Natural killer cell (primary cell): ENCODE data around the gene CFAP54. TPM values are rescaled to one million over a fixed set of nuclear protein-coding genes. Genes with fewer than 3 reads are reported as not detected.
A peak's percentile ranks its signal among the peaks of the same experiment; 100 is the strongest.

ENCODE experiments used
- ATAC-seq, 3 donors: fragments of 150-1000 bp in 2 of 3; fragments of 200-7000 bp in 1 of 3; cut with Tn5 transposase; 1 replicate in 1 of 3; 2 replicates in 2 of 3; pipeline ENCODE4 v1.10.0; 2021; ENCODE audit warnings: mild to moderate bottlenecking in 2 of 3, moderate library complexity in 2 of 3
- DNase-seq, 2 donors: peaks; one replicate each; pipeline versions ENCODE4 v3.0.0 to v3.0.0-alpha.2; 2013 to 2021; ENCODE audit warnings: mixed read lengths in 1 of 2
- H3K27ac ChIP-seq: one replicate; pipeline ENCODE4 v1.5.1; 2013; ENCODE audit warnings: mild to moderate bottlenecking, low read length
- H3K27me3 ChIP-seq: one replicate; pipeline ENCODE4 v1.6.1; 2013; ENCODE audit warnings: low read length; ENCODE audit not compliant: control insufficient read depth, insufficient read depth
- H3K36me3 ChIP-seq: one replicate; pipeline ENCODE4 v1.6.1; 2013; ENCODE audit warnings: low read length; ENCODE audit not compliant: control insufficient read depth, insufficient read depth
- H3K4me1 ChIP-seq: one replicate; pipeline ENCODE4 v1.6.1; 2013; ENCODE audit warnings: low read length; ENCODE audit not compliant: control insufficient read depth, insufficient read depth
- H3K4me3 ChIP-seq: one replicate; pipeline ENCODE4 v1.5.1; 2013; ENCODE audit warnings: low read length
- H3K9me3 ChIP-seq: one replicate; pipeline ENCODE4 v1.6.1; 2013; ENCODE audit warnings: low read length; ENCODE audit not compliant: control insufficient read depth, insufficient read depth
- H3K27ac Mint-ChIP-seq, 2 donors: one replicate each; pipeline ENCODE4 v1.8.0; 2022; ENCODE audit warnings: mild to moderate bottlenecking in 2 of 2, mixed read lengths in 2 of 2, moderate library complexity in 1 of 2
- H3K27me3 Mint-ChIP-seq, 2 donors: one replicate each; pipeline ENCODE4 v1.8.0; 2022; ENCODE audit warnings: low read depth in 2 of 2, mixed read lengths in 2 of 2
- H3K36me3 Mint-ChIP-seq: one replicate; pipeline ENCODE4 v1.8.0; 2022; ENCODE audit warnings: mixed read lengths
- H3K4me1 Mint-ChIP-seq, 2 donors: one replicate each; pipeline ENCODE4 v1.8.0; 2022; ENCODE audit warnings: mixed read lengths in 2 of 2
- H3K4me3 Mint-ChIP-seq: one replicate; pipeline ENCODE4 v1.8.0; 2022; ENCODE audit warnings: mild to moderate bottlenecking, moderate library complexity, mixed read lengths
- H3K9me3 Mint-ChIP-seq, 2 donors: one replicate each; pipeline ENCODE4 v1.8.0; 2022; ENCODE audit warnings: mixed read lengths in 2 of 2
- CTCF ChIP-seq: fragments of 200-600 bp; IDR thresholded peaks from one replicate; pipeline ENCODE4 v1.8.0; 2022; ENCODE audit warnings: antibody characterized with exemption
- WGBS: methylation state at CpG from one replicate; pipeline ENCODE4 v1.1.7; 2013; ENCODE audit warnings: missing lambda C conversion rate; ENCODE audit not compliant: insufficient coverage; 5-methylcytosine and 5-hydroxymethylcytosine counted together
- intact Hi-C: fragments of 100-400 bp; cut with micrococcal nuclease; formaldehyde crosslinking; loops from one replicate; pipeline ENCODE4 v1.14.2; 2022
- total RNA-seq, 4 donors: library from RNA; stranded (reverse); fragments of 120-200 nt in 1 of 4; gene quantifications; one replicate each; pipeline versions ENCODE4 v1.2.3 to v1.2.4, GENCODE V29; 2013 to 2022

The CFAP54 gene
- total RNA-seq, 3 donors from 2014 or later (not counting 1 experiment from before 2014, with no cell fraction given), result 0.56 to 1.5 (median 1.2) TPM

GRCh38 chr12:96500693-96501092 lies 11.3 kb downstream of the CFAP54 start:
- Mint-ChIP-seq H3K27ac (peak overlapping the region; percentile 88 to 94), H3K9me3 (no peaks in the 10 kb centered on the region), H3K27me3 (no peaks in the 10 kb centered on the region), H3K4me3 (peak overlapping the region; percentile 77), H3K4me1 (peaks cover 45 to 48% of the 10 kb centered on the region in 2 donors), H3K36me3 (no peaks in the 10 kb centered on the region)
- Histone ChIP-seq H3K4me3 (no peak overlapping the region), H3K9me3 (no peaks in the 10 kb centered on the region), H3K4me1 (peaks cover 25% of the 10 kb centered on the region), H3K27ac (peak overlapping the region; percentile 72), H3K36me3 (no peaks in the 10 kb centered on the region), H3K27me3 (no peaks in the 10 kb centered on the region)
- no peak for TF ChIP-seq CTCF
- ATAC-seq, result peak; percentile 32 to 51 (median 47)
- intact Hi-C loops, result loop anchor here (5.0 kb wide), 2 partner anchors 98 to 258 kb away; partner anchors contain the start of gene CDK17
- 38% methylated on average over 3 of the region's 3 CpGs for WGBS
- peak in 1 of 2 donors; percentile 40 for DNase-seq

GRCh38 chr12:96501133-96501761 lies 11.9 kb downstream of the CFAP54 start:
- WGBS, result 31% methylated on average over 5 of the region's 5 CpGs
- TF ChIP-seq CTCF, result no peak
- intact Hi-C loops, result loop anchor here (5.0 kb wide), 2 partner anchors 99 to 259 kb away; partner anchors contain the start of gene CDK17
- Mint-ChIP-seq H3K36me3 (no peaks in the 10 kb centered on the region), H3K27ac (peak overlapping the region; percentile 88 to 94), H3K9me3 (no peaks in the 10 kb centered on the region), H3K4me1 (peaks cover 44 to 46% of the 10 kb centered on the region in 2 donors), H3K4me3 (peak overlapping the region; percentile 77), H3K27me3 (no peaks in the 10 kb centered on the region)
- DNase-seq, result peak; percentile 23 to 71
- Histone ChIP-seq H3K36me3 (no peaks in the 10 kb centered on the region), H3K27me3 (no peaks in the 10 kb centered on the region), H3K27ac (peak overlapping the region; percentile 72), H3K9me3 (no peaks in the 10 kb centered on the region), H3K4me3 (no peak overlapping the region), H3K4me1 (peaks cover 23% of the 10 kb centered on the region)
- peak; percentile 83 to 88 (median 86) for ATAC-seq

- Mint-ChIP-seq H3K9me3 (no peaks in the 10 kb centered on the region), H3K4me1 (peaks cover 37 to 39% of the 10 kb centered on the region in 2 donors), H3K36me3 (no peaks in the 10 kb centered on the region), H3K27me3 (no peaks in the 10 kb centered on the region), H3K27ac (peak overlapping the region; percentile 88 to 94), H3K4me3 (peak overlapping the region; percentile 77)
- Histone ChIP-seq H3K9me3 (no peaks in the 10 kb centered on the region), H3K4me3 (no peak overlapping the region), H3K36me3 (no peaks in the 10 kb centered on the region), H3K27me3 (no peaks in the 10 kb centered on the region), H3K27ac (peak overlapping the region; percentile 72), H3K4me1 (peaks cover 21% of the 10 kb centered on the region)
- no peak for DNase-seq
- intact Hi-C loops, result loop anchor here (5.0 kb wide), 2 partner anchors 100 to 260 kb away; partner anchors contain the start of gene CDK17
- no peak for TF ChIP-seq CTCF
- no peak for ATAC-seq
Observed at GRCh38 chr12:96501908-96502307, 12.5 kb downstream of the CFAP54 start.
